ENCODE data around the gene DNAJB14.

- TF ChIP-seq CTCF (conservative IDR thresholded peaks at IDR 0.05; ENCODE audit: low read depth, low read length): no peak
- no peak for TF ChIP-seq EZH2 (IDR thresholded peaks at IDR 0.05; ENCODE audit: low read length, unreplicated experiment)
Observed at GRCh38 chr4:99966692-99967091, 20.3 kb upstream of the DNAJB14 start.
